DOHH2 (cell line): ENCODE measurements around the gene POGZ.

Experiments used
- H3F3A ChIP-seq: fragments of 200-600 bp; sonication (generic), shearing (Covaris generic); 2 replicates; pipeline ENCODE4 v1.6.0; 2016; ENCODE audit warnings: antibody characterized with exemption, mild to moderate bottlenecking; ENCODE audit not compliant: control insufficient read depth, insufficient read depth
- H3K27ac ChIP-seq: fragments of 200-600 bp; sonication (generic); 2 replicates; pipeline ENCODE4 v1.5.1; 2014; ENCODE audit warnings: low read depth, mild to moderate bottlenecking, low read length, moderate library complexity
- H3K27me3 ChIP-seq: fragments of 200-600 bp; sonication (generic); 2 replicates; pipeline ENCODE4 v1.6.1; 2014; ENCODE audit warnings: mild to moderate bottlenecking, low read length, mixed read lengths; ENCODE audit not compliant: control insufficient read depth
- H3K36me3 ChIP-seq: fragments of 200-600 bp; sonication (generic); 2 replicates; pipeline ENCODE4 v1.6.1; 2014; ENCODE audit warnings: mild to moderate bottlenecking, low read length, moderate library complexity, mixed read lengths; ENCODE audit not compliant: control insufficient read depth
- H3K4me1 ChIP-seq: fragments of 200-600 bp; sonication (generic); 2 replicates; pipeline ENCODE4 v1.6.1; 2014; ENCODE audit warnings: mild to moderate bottlenecking, low read length, mixed read lengths; ENCODE audit not compliant: control insufficient read depth
- H3K4me2 ChIP-seq: fragments of 200-600 bp; sonication (generic); 2 replicates; pipeline ENCODE4 v1.6.0; 2014; ENCODE audit warnings: mild to moderate bottlenecking, low read length, moderate library complexity
- H3K4me3 ChIP-seq: fragments of 200-600 bp; sonication (generic); 2 replicates; pipeline ENCODE4 v1.5.1; 2014; ENCODE audit warnings: mild to moderate bottlenecking, low read length, mixed read lengths
- H3K79me2 ChIP-seq: fragments of 200-600 bp; sonication (generic); 2 replicates; pipeline ENCODE4 v1.6.1; 2014; ENCODE audit warnings: mild to moderate bottlenecking, low read length, mixed read lengths; ENCODE audit not compliant: control insufficient read depth
- H3K9me2 ChIP-seq: fragments of 200-600 bp; sonication (generic); replicated peaks from 2 replicates; pipeline ENCODE4 v1.6.1; 2014; ENCODE audit warnings: mild to moderate bottlenecking, low read length, mixed read lengths; ENCODE audit not compliant: control insufficient read depth
- H3K9me3 ChIP-seq: fragments of 200-600 bp; sonication (generic); 2 replicates; pipeline ENCODE4 v1.6.1; 2014; ENCODE audit warnings: antibody characterized with exemption, low read length, mixed read lengths; ENCODE audit not compliant: control insufficient read depth, insufficient read depth
- H4K20me1 ChIP-seq: fragments of 200-600 bp; sonication (generic); 2 replicates; pipeline ENCODE4 v1.6.0; 2014; ENCODE audit warnings: low read depth, mild to moderate bottlenecking, antibody characterized with exemption, low read length, moderate library complexity; ENCODE audit not compliant: control insufficient read depth, insufficient read depth
- CTCF ChIP-seq: fragments of 200-600 bp; sonication (generic); IDR thresholded peaks from one replicate; pipeline ENCODE4 v1.5.1; 2014; ENCODE audit warnings: antibody characterized with exemption, mild to moderate bottlenecking, low read depth, low read length; ENCODE audit not compliant: poor library complexity, severe bottlenecking
- EZH2phosphoT487 ChIP-seq: fragments of 200-600 bp; sonication (generic); IDR thresholded peaks from 2 replicates; pipeline ENCODE4 v1.6.1; 2017; ENCODE audit warnings: borderline replicate concordance, mild to moderate bottlenecking, antibody characterized with exemption, low read length, moderate library complexity, mixed read lengths

The POGZ gene

GRCh38 chr1:151369302-151369610 lies 90.0 kb downstream of the POGZ start:
- no peak for TF ChIP-seq CTCF
- no peak for TF ChIP-seq EZH2phosphoT487
- Histone ChIP-seq H3K4me2 (no peak overlapping the region), H3K79me2 (no peaks in the 10 kb centered on the region), H3F3A (no peaks in the 10 kb centered on the region), H3K36me3 (no peaks in the 10 kb centered on the region), H4K20me1 (no peaks in the 10 kb centered on the region), H3K4me1 (no peaks in the 10 kb centered on the region), H3K27ac (no peak overlapping the region), H3K9me2 (no peaks in the 10 kb centered on the region), H3K4me3 (no peak overlapping the region), H3K27me3 (no peaks in the 10 kb centered on the region), H3K9me3 (no peaks in the 10 kb centered on the region)

GRCh38 chr1:151368393-151369301 lies 90.6 kb downstream of the POGZ start:
- Histone ChIP-seq H3K79me2 (no peaks in the 10 kb centered on the region), H3K4me2 (no peak overlapping the region)

GRCh38 chr1:151367658-151368392 lies 91.5 kb downstream of the POGZ start:
- Histone ChIP-seq H3K9me2 (no peaks in the 10 kb centered on the region), H3K9me3 (peaks cover 2% of the 10 kb centered on the region; the same call in 1 of the 2 replicates), H3K27me3 (no peaks in the 10 kb centered on the region), H3K4me2 (no peak overlapping the region), H3K27ac (no peak overlapping the region), H3F3A (no peaks in the 10 kb centered on the region), H3K79me2 (no peaks in the 10 kb centered on the region), H3K4me1 (no peaks in the 10 kb centered on the region), H3K4me3 (no peak overlapping the region), H3K36me3 (no peaks in the 10 kb centered on the region), H4K20me1 (no peaks in the 10 kb centered on the region)
- no peak for TF ChIP-seq EZH2phosphoT487

More at GRCh38 chr1:151368393-151369301, 90.6 kb downstream of the POGZ start:
- Histone ChIP-seq H3K9me2 (no peaks in the 10 kb centered on the region), H3K27ac (no peak overlapping the region), H3K9me3 (no peaks in the 10 kb centered on the region), H3K4me1 (no peaks in the 10 kb centered on the region), H4K20me1 (no peaks in the 10 kb centered on the region), H3K36me3 (no peaks in the 10 kb centered on the region), H3F3A (no peaks in the 10 kb centered on the region), H3K27me3 (no peaks in the 10 kb centered on the region), H3K4me3 (no peak overlapping the region)
- TF ChIP-seq EZH2phosphoT487 = no peak
- no peak for TF ChIP-seq CTCF

- Histone ChIP-seq H3K9me3 (peaks cover 15% of the 10 kb centered on the region), H3F3A (no peaks in the 10 kb centered on the region), H4K20me1 (no peaks in the 10 kb centered on the region), H3K4me1 (no peaks in the 10 kb centered on the region), H3K27ac (no peak overlapping the region), H3K4me3 (no peak overlapping the region), H3K4me2 (no peak overlapping the region), H3K36me3 (no peaks in the 10 kb centered on the region), H3K79me2 (no peaks in the 10 kb centered on the region), H3K9me2 (no peaks in the 10 kb centered on the region), H3K27me3 (no peaks in the 10 kb centered on the region)
- no peak for TF ChIP-seq CTCF
- TF ChIP-seq EZH2phosphoT487 = no peak
Measured at GRCh38 chr1:151364996-151365395, 94.3 kb downstream of the POGZ start.
